CD1c-positive myeloid dendritic cell (primary cell): ENCODE results near the gene SUGCT.

Source experiments
- DNase-seq: peaks from one replicate; pipeline ENCODE4 v3.0.0-alpha.2; 2016; ENCODE audit errors: extremely low spot score

Gene SUGCT

GRCh38 chr7:40525764-40526163 is 391.0 kb downstream of the SUGCT start:
- no peak for DNase-seq

GRCh38 chr7:40526951-40527715 is 392.3 kb downstream of the SUGCT start:
- no peak for DNase-seq

DNA sequence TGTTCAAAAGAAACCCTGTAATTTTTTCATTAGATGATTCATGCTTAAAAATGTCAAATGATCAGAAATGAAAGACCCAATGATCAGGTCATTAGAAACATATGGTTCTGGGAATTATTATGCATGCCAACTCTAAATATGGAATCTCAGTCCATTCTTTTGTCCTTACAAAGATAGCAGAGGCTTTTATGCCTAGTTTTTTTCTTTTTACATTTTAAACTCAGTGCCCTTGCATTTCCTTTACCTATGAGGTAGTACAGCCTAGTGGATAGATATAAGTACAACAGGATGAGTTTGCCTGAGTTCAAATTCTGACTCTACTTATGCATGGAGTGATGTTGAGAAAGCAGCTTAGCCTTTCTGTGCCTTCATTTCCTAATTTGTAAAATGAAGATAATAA is 392.9 kb downstream of the SUGCT start:
- DNase-seq = no peak

GRCh38 chr7:40530292-40530691 is 395.5 kb downstream of the SUGCT start:
- no peak for DNase-seq

GRCh38 chr7:40531956-40532355 is 397.2 kb downstream of the SUGCT start:
- DNase-seq = no peak

DNA sequence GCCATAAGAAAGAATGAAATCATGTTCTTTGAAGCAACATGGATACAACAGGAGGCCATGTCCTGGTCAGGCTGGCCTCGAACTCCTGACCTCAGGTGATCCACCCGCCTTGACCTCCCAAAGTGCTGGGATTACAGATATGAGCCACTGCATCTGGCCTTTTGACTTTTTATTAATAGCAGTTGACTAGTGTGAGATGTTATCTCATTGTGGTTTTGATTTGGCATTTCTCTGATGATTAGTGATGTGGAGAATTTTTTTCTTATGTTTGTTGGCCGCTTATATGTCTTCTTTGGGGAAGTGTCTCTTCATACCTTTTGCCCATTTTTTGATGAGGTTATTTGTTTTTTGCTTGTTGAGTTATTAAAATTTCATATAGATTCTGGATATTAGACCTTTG is 400.9 kb downstream of the SUGCT start:
- DNase-seq = no peak

- no peak for DNase-seq
Measured at GRCh38 chr7:40536421-40536820, 401.6 kb downstream of the SUGCT start.

DNA sequence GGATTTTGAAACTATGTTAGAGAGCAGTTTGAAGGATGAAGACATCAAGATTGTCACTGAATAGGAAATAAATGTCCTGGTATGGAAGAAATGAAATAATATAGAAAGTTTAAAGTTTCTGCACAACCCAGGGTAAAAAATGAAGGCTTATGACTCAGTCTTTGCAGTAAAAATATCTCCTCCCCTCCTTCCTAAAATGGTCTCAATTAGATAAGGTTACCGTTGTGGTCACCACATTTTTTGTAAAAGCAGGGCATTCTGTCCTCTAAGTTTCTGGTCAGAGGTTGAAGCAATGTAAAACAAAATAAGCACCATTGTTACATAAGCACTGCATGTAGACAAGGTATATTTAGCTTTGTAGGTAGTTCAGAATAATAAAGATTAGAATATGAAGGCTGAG is 403.5 kb downstream of the SUGCT start:
- DNase-seq = no peak

GRCh38 chr7:40541336-40541735 is 406.5 kb downstream of the SUGCT start:
- DNase-seq = no peak

DNA sequence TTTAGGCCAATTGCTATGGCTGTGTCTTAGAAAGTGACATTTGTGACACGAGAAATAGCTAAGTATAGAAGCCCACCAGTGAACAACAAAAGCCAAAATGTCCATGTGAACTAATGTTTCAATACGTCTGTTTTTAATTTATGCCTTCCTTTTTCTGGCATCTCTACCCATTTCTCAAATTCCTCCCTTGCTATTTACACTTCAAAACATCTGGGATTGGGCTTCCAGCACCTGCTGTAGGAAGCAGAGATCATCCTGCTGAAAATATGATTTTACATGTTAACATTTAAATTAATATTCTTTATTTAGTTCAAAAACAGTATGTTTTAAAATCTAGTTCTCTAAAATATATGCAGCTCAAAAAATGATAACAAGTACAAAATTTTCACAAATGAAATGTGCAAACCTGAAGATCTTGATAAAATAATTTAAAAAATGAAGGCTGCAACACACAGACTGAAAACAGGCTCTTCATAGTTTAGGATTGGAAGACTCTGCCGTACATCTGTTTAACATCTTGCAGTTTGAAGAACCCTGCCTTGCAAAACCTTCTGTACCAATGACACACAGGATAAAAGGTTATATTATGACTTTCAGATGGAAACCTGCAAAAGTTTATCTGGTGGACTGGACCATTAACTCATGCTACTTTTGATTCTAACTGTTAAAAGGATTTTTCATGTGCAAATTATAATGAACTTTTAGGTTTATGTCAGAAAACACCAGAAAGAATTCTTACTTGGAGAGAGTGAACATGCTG is 408.4 kb downstream of the SUGCT start:
- no peak for DNase-seq

DNA sequence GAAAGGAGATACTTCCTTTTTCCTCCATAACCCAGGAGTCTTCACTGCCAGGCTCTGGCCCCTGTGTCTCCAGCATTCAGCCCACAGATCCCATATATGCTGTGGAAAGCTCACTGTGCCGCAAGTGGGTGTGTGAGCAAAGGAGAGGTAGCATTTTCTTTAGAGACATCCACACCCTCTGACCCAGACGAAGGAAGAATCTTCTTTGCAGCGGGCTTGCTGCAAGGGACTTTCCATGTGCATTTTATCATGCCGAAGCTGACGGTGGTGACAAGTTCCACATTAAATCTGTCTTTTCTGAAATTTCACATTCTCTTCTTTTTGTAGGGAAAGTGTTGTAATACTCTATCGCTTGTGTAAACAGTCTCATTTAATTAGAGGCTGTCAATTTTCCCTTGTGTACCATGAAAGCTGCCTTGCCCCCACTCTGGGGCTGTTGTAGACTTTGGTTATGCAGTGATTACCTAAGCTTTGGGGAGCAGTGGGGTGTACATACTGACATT is 409.5 kb downstream of the SUGCT start:
- no peak for DNase-seq

DNA sequence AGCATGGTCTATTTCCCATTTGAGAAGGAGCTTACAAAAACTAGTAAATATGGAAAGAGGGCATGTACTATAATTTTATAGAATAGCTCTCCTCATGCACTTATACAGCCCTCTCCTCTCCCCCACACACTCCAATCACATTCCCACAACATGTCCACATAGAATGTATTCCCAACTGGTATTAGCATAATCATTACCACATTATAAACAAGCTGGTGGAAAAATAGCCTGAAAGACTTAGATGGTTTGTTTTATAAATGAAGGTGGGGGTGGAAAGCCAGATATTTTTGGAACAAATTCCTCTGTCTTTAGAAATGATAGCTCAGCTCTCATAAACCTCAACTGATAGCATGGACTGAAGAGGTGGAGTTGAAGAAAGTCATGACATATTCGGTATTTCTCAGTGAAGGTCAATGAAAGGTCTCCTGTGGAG is 410.1 kb downstream of the SUGCT start:
- no peak for DNase-seq

GRCh38 chr7:40545739-40546138 is 410.9 kb downstream of the SUGCT start:
- no peak for DNase-seq

GRCh38 chr7:40546616-40547501 is 412.1 kb downstream of the SUGCT start:
- DNase-seq = peak; percentile 44

GRCh38 chr7:40549372-40550039 is 414.7 kb downstream of the SUGCT start:
- no peak for DNase-seq

GRCh38 chr7:40551685-40552576 is 417.1 kb downstream of the SUGCT start:
- DNase-seq = peak; percentile 42

- DNase-seq = no peak
Measured at GRCh38 chr7:40560672-40561071, 425.9 kb downstream of the SUGCT start.

- no peak for DNase-seq
Measured at GRCh38 chr7:40566879-40567278, 432.1 kb downstream of the SUGCT start.

GRCh38 chr7:40569326-40569725 is 434.5 kb downstream of the SUGCT start:
- DNase-seq = no peak

- no peak for DNase-seq
Measured at GRCh38 chr7:40570223-40570622, 435.4 kb downstream of the SUGCT start.
